ENCODE results near the gene MYEOV. TPM values are rescaled to one million over a fixed set of nuclear protein-coding genes. Genes with fewer than 3 reads are reported as not detected.

Gene MYEOV
- total RNA-seq, 1 experiment from 2014 or later: 0.22 TPM

DNA sequence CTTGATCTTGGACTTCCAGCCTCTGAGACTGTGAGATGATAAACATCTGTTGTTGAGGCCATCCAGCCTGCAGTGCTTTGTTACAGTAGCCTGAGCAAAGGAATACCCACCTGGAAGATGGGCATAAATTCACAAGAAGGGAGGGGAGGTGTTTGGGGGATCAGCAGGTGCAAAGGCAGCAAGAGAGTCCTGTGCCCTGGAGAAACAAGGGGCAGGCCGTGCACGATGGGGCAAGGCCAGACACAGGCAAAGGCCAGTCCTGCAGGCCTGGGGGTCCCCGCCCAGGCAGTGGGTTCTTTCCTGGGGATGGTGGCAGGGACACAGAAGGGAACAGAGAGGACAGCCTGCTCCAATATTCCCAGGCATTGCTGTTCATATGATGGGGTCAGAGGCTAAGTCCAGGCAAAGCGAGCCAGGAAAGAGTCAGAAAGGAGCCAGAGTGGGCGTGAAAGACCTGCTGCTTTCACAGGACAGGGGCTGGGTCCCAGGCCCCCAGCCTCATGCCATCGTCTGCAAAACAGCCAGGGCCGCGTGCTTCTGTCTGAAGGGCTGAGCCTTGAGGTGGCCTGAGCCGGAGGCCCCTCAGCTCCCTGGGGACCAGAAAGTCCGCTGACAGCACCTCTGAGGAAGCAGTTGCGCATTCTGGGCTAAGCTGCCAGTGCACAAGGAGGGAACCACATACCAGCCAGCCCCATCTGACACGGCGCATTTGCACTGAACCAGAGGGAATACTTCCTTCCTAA lies 48.8 kb downstream of the MYEOV start:
- no peak overlapping the region for H3K23ac ChIP-seq (ENCODE audit: insufficient read length, low read depth, low read length)
- no peak overlapping the region for H3K9ac ChIP-seq (ENCODE audit: extremely low read depth, insufficient read length, low read length)
- H4K20me1 ChIP-seq (ENCODE audit: control insufficient read depth, insufficient read depth, insufficient read length): no peaks in the 10 kb centered on the region
- Mint-ChIP-seq H3K4me3 (no peak overlapping the region; a peak in 1 of 5 replicates), H3K36me3 (ENCODE audit: insufficient read depth in 1 of 3, low read depth in 3 of 3) (peaks cover 3 to 6% (median 4%) of the 10 kb centered on the region in 3 experiments), H3K27me3 (ENCODE audit: low read depth) (no peaks in the 10 kb centered on the region; the same call in 1 of the 2 replicates), H3K27ac (no peak overlapping the region), H3K4me1 (peaks cover 4 to 6% of the 10 kb centered on the region in 2 experiments), H3K9me3 (peaks cover 6 to 15% of the 10 kb centered on the region in 2 experiments)
- H2BK120ac ChIP-seq (ENCODE audit: low read depth, low read length, poor library complexity, severe bottlenecking): no peak overlapping the region
- no peak overlapping the region for H3K18ac ChIP-seq (ENCODE audit: insufficient read length, low read depth, low read length)
- no peak overlapping the region for H2BK20ac ChIP-seq (ENCODE audit: low read depth, low read length, poor library complexity, severe bottlenecking)
- no peaks in the 10 kb centered on the region for H3K9me3 ChIP-seq (ENCODE audit: control insufficient read depth, low read depth, low read length)
- H3K4me2 ChIP-seq (ENCODE audit: insufficient read depth, insufficient read length, low read length): no peak overlapping the region
- no peak overlapping the region for H3K56ac ChIP-seq (ENCODE audit: insufficient read length, low read depth, low read length)
- no peak overlapping the region for H2BK15ac ChIP-seq (ENCODE audit: low read depth, low read length)
- H3T11ph ChIP-seq (ENCODE audit: low read length): no peak overlapping the region
- no peak overlapping the region for H2BK12ac ChIP-seq (ENCODE audit: insufficient read length, low read depth, low read length)
- H3K79me1 ChIP-seq (ENCODE audit: insufficient read depth, low read depth, low read length, poor library complexity, severe bottlenecking): no peaks in the 10 kb centered on the region
- no CpG with 5 or more reads among the region's 13 CpGs for WGBS (ENCODE audit: extremely low coverage, insufficient read length, low lambda C conversion rate)
- no peak overlapping the region for H3K27ac ChIP-seq (ENCODE audit: insufficient read length, low read depth, low read length)
- no peak for DNase-seq
- H3K27me3 ChIP-seq (ENCODE audit: insufficient read depth, low read length): no peaks in the 10 kb centered on the region
- no peaks in the 10 kb centered on the region for H3K23me2 ChIP-seq (ENCODE audit: insufficient read length, low read depth, low read length, poor library complexity, severe bottlenecking)
- no peak overlapping the region for H2AK5ac ChIP-seq (ENCODE audit: insufficient read length, low read length)
- H2BK5ac ChIP-seq (ENCODE audit: insufficient read length, low read length): no peak overlapping the region
- H3K79me2 ChIP-seq (ENCODE audit: insufficient read depth, low read length): no peaks in the 10 kb centered on the region
- H3K4ac ChIP-seq (ENCODE audit: low read depth, low read length): no peak overlapping the region
- no peak overlapping the region for H4K5ac ChIP-seq (ENCODE audit: insufficient read length, low read depth, low read length)
- H3K14ac ChIP-seq (ENCODE audit: insufficient read depth, low read length): no peak overlapping the region
- H2AFZ ChIP-seq (ENCODE audit: low read length): no peak overlapping the region
- H3K4me1 ChIP-seq (ENCODE audit: insufficient read depth, low read length): no peaks in the 10 kb centered on the region
- no peak overlapping the region for H4K91ac ChIP-seq (ENCODE audit: insufficient read length, low read depth, low read length)
- TF ChIP-seq, protein P1, sequence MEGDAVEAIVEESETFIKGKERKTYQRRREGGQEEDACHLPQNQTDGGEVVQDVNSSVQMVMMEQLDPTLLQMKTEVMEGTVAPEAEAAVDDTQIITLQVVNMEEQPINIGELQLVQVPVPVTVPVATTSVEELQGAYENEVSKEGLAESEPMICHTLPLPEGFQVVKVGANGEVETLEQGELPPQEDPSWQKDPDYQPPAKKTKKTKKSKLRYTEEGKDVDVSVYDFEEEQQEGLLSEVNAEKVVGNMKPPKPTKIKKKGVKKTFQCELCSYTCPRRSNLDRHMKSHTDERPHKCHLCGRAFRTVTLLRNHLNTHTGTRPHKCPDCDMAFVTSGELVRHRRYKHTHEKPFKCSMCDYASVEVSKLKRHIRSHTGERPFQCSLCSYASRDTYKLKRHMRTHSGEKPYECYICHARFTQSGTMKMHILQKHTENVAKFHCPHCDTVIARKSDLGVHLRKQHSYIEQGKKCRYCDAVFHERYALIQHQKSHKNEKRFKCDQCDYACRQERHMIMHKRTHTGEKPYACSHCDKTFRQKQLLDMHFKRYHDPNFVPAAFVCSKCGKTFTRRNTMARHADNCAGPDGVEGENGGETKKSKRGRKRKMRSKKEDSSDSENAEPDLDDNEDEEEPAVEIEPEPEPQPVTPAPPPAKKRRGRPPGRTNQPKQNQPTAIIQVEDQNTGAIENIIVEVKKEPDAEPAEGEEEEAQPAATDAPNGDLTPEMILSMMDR (conservative IDR thresholded peaks at IDR 0.05): no peak
- H4K8ac ChIP-seq (replicated peaks; ENCODE audit: insufficient read length, low read depth, low read length): no peak overlapping the region

All from H9 (cell line).